ENCODE measurements around the gene SHKBP1.
"Not testable (repeated sequence)": the region's sequence is repeated elsewhere in the genome, so short reads cannot be mapped to it uniquely, and the experiment has no call there.

Gene SHKBP1

GRCh38 chr19:40555978-40556689 lies 20.5 kb upstream of the SHKBP1 start:
- no peak for DNase-seq (ENCODE audit: low spot score)

GRCh38 chr19:40556953-40557530 lies 19.6 kb upstream of the SHKBP1 start:
- DNase-seq (ENCODE audit: low spot score), result no peak

GRCh38 chr19:40559394-40559793 lies 17.3 kb upstream of the SHKBP1 start:
- DNase-seq (ENCODE audit: low spot score), result no peak

GRCh38 chr19:40560092-40560507 lies 16.6 kb upstream of the SHKBP1 start:
- DNase-seq (ENCODE audit: low spot score), result no peak

GRCh38 chr19:40561947-40562346 lies 14.7 kb upstream of the SHKBP1 start:
- no peak for DNase-seq (ENCODE audit: low spot score)

GRCh38 chr19:40564535-40564934 lies 12.1 kb upstream of the SHKBP1 start:
- DNase-seq (ENCODE audit: low spot score), result not testable (repeated sequence)

GRCh38 chr19:40565355-40565754 lies 11.3 kb upstream of the SHKBP1 start:
- no peak for DNase-seq (ENCODE audit: low spot score)

GRCh38 chr19:40565910-40566495 lies 10.7 kb upstream of the SHKBP1 start:
- DNase-seq (ENCODE audit: low spot score), result no peak

- no peak for DNase-seq (ENCODE audit: low spot score)
Measured at GRCh38 chr19:40567040-40567749, 9.5 kb upstream of the SHKBP1 start.

GRCh38 chr19:40567750-40568494 lies 8.8 kb upstream of the SHKBP1 start:
- no peak for DNase-seq (ENCODE audit: low spot score)

GRCh38 chr19:40570313-40571004 lies 6.2 kb upstream of the SHKBP1 start:
- peak; percentile 99 for DNase-seq (ENCODE audit: low spot score)

GRCh38 chr19:40571005-40571318 lies 5.7 kb upstream of the SHKBP1 start:
- no peak for DNase-seq (ENCODE audit: low spot score)

GRCh38 chr19:40571831-40572495 lies 4.7 kb upstream of the SHKBP1 start:
- no peak for DNase-seq (ENCODE audit: low spot score)

GRCh38 chr19:40575326-40575725 lies 1.3 kb upstream of the SHKBP1 start:
- no peak for DNase-seq (ENCODE audit: low spot score)

GRCh38 chr19:40576151-40576584 lies 505 bp upstream of the SHKBP1 start:
- no peak for DNase-seq (ENCODE audit: low spot score)

- DNase-seq (ENCODE audit: low spot score), result peak; percentile 69
Measured at GRCh38 chr19:40578442-40578908, 1.8 kb downstream of the SHKBP1 start.

GRCh38 chr19:40580619-40581018 lies 3.9 kb downstream of the SHKBP1 start:
- no peak for DNase-seq (ENCODE audit: low spot score)

- DNase-seq (ENCODE audit: low spot score), result no peak
Measured at GRCh38 chr19:40581531-40581930, 4.9 kb downstream of the SHKBP1 start.

GRCh38 chr19:40582467-40582866 lies 5.8 kb downstream of the SHKBP1 start:
- no peak for DNase-seq (ENCODE audit: low spot score)

GRCh38 chr19:40583283-40583682 lies 6.6 kb downstream of the SHKBP1 start:
- DNase-seq (ENCODE audit: low spot score), result no peak

GRCh38 chr19:40584007-40584406 lies 7.3 kb downstream of the SHKBP1 start:
- no peak for DNase-seq (ENCODE audit: low spot score)
